Ovary (tissue), 3 donors: ENCODE results near the gene PSMB8.

Source experiments
- CTCF ChIP-seq, 3 donors: fragments of 450-650 bp in 2 of 3; fragments of 200-600 bp in 1 of 3; IDR thresholded peaks; one replicate each; pipeline versions ENCODE4 v1.5.1 to v1.8.0; 2016 to 2022; ENCODE audit warnings: antibody characterized with exemption in 3 of 3, mild to moderate bottlenecking in 1 of 3
- POLR2A ChIP-seq: fragments of 450-650 bp; IDR thresholded peaks from one replicate; pipeline ENCODE4 v1.6.1; 2017; ENCODE audit warnings: antibody characterized with exemption, mild to moderate bottlenecking, moderate library complexity
- donor health status: DM: no; HTN: no; CAD: no.

- TF ChIP-seq CTCF (IDR thresholded peaks at IDR 0.05) (no peak), POLR2A (no peak)
Measured at GRCh38 chr6:32854376-32855178, 10.7 kb upstream of the PSMB8 start.
